ENCODE data around the gene PNMT. TPM values are rescaled to one million over a fixed set of nuclear protein-coding genes. Genes with fewer than 3 reads are reported as not detected.

The PNMT gene
- total RNA-seq, 1 donor, result not detected

DNA sequence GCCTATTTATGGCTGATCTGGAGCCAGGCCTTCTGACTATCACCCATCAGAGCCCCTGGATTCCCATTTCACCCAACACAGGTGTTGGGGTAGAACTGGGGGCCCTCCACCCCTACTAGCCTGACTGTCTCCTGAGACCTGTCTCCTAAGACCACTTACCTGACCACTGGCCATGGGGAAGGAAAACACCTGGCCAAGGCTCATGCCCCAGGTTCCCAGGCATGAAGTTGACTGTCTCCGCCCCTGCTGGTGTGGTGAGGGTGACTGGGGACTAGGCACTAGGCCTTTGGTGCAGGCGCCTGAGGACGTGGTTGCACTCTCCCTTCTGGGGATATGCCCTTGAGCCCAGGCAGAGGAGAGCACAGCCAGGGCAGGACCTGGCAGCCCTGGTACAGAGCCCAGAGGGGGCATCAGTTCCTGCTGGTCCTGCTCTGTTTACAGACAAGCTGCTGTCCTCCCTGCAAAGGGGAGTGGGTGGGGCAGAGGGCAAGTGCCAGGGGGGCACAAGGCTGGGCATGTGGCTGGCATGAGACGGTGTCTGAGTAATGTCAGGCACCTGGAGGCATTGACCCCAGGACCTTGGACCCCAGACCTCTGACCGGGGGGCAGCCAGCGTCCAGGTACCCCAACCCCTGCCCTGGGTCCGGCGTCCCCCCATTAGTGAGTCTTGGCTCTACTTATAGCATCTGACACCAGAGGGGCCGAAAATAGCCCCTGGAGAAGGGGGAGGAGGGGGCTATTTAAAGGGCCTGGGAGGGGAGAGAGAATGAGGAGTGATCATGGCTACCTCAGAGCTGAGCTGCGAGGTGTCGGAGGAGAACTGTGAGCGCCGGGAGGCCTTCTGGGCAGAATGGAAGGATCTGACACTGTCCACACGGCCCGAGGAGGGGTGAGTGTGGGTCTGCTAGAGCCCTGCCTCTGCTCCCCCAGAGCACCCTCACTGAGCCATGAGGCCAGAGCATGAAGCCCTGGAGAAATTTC lies 3.4 kb upstream of the PNMT start, which contains the start of gene TCAP:
Gene TCAP, plus strand, starts transcription at position 769 of the 981 bp plus-strand sequence. Its CDS starts 11 bp downstream, at position 780.
- H3K4me3 ChIP-seq (ENCODE audit: low read depth, low read length), result no peak within 1 kb of the TSS
- DNase-seq (ENCODE audit: low read depth), result no peak
- no peak for TF ChIP-seq CTCF (IDR thresholded peaks at IDR 0.05; ENCODE audit: insufficient read depth, low read length)

DNA sequence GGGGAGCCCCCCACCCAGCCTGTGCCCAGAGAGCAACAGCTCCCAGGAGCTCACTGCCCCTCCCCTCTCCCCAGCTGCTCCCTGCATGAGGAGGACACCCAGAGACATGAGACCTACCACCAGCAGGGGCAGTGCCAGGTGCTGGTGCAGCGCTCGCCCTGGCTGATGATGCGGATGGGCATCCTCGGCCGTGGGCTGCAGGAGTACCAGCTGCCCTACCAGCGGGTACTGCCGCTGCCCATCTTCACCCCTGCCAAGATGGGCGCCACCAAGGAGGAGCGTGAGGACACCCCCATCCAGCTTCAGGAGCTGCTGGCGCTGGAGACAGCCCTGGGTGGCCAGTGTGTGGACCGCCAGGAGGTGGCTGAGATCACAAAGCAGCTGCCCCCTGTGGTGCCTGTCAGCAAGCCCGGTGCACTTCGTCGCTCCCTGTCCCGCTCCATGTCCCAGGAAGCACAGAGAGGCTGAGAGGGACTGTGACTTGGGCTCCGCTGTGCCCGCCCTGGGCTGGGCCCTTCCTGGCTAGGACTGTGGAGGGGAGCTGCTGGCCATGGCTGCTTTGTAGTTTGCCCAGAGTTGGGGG lies 2.5 kb upstream of the PNMT start:
- DNase-seq (ENCODE audit: low read depth), result no peak
- no peak for TF ChIP-seq CTCF (IDR thresholded peaks at IDR 0.05; ENCODE audit: insufficient read depth, low read length)
- no peak overlapping the region for H3K4me3 ChIP-seq (ENCODE audit: low read depth, low read length)

DNA sequence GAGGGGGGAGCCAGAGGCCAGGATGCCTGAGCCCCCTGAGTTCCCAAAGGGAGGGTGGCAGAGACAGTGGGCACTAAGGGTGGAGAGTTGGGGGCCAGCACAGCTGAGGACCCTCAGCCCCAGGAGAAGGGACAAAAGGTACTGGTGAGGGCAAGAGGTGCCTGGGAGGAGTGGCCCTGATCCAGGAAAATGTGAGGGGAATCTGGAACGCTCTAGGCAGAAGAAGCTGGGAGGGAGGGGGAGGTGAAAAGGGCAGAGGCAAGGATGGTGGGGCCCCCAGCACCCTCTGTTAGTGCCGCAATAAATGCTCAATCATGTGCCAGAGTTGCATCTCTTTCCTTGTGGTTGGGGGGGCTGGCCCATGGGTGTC lies 2.0 kb upstream of the PNMT start:
- no peak for DNase-seq (ENCODE audit: low read depth)
- TF ChIP-seq CTCF (IDR thresholded peaks at IDR 0.05; ENCODE audit: insufficient read depth, low read length), result no peak
- H3K4me3 ChIP-seq (ENCODE audit: low read depth, low read length), result no peak overlapping the region

DNA sequence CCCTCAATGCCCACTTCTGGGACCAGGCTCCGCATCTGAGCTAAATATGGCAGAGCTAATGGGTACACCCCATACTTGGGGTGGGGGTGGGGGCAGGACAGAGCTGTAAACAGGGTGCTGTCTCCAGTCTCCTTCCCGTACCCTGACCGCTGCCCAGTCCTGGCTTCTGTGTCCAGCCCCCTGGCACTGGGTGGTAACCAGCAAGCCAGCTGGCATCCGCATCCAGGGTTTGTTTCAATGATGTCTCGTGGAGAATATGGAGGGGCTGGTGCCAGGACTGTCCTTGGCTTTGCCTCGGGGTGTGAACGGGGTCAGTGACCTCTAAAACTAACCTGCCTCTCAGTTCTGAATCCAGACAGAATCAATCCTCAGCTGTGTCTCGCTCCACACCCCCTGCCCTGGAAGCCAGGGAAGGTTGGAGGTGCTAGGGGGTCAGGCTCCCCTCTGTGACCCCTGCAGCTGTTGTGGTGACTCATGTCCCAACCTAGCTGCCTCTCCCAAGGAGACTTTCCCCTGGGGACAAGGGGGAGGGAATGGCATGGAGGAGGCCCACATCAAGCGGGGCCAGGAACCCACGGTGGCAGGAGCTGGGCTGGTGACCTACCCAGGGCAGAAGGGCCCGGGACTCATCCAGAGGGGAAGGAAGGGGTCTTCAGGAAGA lies 1.5 kb upstream of the PNMT start:
- no peak for DNase-seq (ENCODE audit: low read depth)
- H3K4me3 ChIP-seq (ENCODE audit: low read depth, low read length), result no peak overlapping the region
- no peak for TF ChIP-seq CTCF (IDR thresholded peaks at IDR 0.05; ENCODE audit: insufficient read depth, low read length)

DNA sequence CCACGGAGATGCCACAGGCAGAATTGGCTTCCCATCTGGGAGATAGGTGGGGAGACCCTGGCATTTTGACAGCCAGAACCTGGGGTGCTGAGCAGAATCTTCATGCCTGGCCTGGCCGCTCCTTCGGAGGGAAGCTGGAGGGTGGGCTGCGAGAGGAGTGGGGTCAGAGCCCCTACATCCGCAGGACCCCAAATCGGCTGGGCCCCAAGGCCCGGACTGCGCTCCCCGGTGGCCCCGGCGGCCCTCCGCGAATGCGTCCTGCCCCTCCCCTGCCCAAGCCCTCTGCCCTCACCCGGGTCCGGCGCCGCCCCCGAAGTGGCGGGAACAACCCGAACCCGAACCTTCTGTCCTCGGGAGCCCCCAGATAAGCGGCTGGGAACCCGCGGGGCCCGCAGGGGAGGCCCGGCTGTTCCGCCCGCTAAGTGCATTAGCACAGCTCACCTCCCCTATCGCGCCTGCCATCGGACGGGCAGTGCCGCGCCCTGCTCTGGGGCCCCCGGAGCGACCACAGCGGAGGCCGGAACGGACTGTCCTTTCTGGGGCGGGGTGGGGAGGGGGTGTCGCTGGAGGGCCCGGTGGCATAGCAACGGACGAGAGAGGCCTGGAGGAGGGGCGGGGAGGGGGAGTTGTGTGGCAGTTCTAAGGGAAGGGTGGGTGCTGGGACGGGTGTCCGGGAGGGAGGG lies 850 bp upstream of the PNMT start:
- no peak for DNase-seq (ENCODE audit: low read depth)
- H3K4me3 ChIP-seq (ENCODE audit: low read depth, low read length), result no peak overlapping the region

More for the DNA sequence above, 850 bp upstream of the PNMT start:
- no peak for TF ChIP-seq CTCF (IDR thresholded peaks at IDR 0.05; ENCODE audit: insufficient read depth, low read length)
